ENCODE measurements around the gene ZNF282.
"Not testable (repeated sequence)": the region's sequence is repeated elsewhere in the genome, so short reads cannot be mapped to it uniquely, and the experiment has no call there.

The ZNF282 gene

DNA sequence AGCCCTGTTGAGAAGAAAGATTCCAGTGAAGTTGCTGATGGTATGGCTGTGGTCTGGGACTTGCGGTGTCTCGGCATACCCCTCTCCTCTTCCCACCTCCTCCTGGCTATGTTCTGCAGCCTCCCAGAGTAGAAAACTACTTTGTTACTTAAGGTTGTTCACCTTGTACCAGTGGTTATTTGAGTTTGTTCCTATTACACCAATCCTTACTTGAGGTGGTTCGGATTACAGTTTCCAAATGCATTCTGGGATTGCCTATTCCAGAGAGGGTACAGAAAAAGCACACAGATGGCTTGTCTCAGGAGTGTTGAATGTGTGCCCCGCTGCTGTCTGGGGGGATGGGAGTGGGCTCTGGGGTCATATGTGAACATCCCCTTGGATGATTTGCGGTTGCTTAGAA, 59.8 kb downstream of the ZNF282 start:
- DNase-seq (ENCODE audit: low spot score): no peak

DNA sequence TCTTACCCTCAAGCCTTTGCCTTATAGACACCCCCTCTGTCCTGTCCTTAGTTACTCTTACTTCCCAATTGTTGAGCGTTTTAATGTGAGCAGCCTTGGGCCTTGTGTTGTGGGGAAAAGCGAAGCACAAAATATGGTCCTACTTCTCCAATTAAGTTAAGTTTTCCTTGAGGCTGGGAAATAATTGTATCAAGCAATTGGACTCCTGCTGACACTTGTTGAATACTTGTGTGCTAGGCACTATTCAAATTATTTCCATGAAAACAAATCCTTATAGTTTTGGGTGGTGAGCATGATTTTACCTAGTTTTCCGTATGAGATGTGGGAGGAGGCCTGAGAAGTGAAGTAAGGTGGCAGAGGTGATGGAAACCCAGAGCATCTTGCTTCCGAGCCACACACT, 61.2 kb downstream of the ZNF282 start:
- DNase-seq (ENCODE audit: low spot score): no peak

DNA sequence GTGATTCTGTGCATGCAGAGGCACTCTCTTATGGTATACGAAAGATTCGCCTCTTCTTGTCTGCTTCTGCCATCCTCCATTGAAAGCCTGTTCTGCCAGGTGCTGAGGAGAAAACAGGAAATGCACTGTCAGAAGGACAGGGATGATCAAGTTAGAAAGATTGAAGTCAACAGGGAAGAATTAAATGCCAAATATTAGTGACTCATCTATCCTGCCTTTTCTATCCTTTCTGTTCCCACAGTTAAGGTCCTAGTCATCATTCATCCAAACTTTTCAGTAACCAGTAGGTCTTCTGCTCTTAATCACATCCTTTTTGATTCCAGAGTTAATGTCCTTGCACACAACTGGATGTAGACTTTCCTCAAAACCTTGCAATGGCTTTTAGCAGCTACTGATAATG, 61.8 kb downstream of the ZNF282 start:
- DNase-seq (ENCODE audit: low spot score): no peak

DNA sequence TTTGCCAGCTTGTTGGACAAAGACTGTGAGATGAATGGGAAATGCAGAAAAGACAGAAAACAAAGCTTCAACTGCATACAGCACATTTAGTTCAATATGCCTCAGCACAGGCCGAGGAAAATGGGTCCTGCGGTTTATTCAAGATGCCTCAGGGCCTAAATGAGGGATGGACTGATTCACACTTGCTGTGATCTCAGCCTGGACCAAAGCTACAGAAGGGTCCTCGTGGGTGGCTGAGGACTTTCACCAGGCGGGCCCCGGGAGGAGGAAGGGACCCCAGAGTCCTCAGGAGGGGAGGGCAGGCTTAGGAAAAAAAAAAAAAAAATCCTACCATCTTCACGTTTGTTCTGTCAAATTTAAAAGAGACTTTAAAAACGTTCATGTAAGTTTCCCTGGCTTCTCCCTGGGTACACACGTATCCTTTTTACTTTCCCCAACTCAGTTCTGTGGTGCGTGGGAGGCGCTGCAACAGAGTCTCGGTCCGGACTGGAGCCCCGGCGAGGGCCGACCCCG, 66.0 kb downstream of the ZNF282 start:
- DNase-seq (ENCODE audit: low spot score): no peak

DNA sequence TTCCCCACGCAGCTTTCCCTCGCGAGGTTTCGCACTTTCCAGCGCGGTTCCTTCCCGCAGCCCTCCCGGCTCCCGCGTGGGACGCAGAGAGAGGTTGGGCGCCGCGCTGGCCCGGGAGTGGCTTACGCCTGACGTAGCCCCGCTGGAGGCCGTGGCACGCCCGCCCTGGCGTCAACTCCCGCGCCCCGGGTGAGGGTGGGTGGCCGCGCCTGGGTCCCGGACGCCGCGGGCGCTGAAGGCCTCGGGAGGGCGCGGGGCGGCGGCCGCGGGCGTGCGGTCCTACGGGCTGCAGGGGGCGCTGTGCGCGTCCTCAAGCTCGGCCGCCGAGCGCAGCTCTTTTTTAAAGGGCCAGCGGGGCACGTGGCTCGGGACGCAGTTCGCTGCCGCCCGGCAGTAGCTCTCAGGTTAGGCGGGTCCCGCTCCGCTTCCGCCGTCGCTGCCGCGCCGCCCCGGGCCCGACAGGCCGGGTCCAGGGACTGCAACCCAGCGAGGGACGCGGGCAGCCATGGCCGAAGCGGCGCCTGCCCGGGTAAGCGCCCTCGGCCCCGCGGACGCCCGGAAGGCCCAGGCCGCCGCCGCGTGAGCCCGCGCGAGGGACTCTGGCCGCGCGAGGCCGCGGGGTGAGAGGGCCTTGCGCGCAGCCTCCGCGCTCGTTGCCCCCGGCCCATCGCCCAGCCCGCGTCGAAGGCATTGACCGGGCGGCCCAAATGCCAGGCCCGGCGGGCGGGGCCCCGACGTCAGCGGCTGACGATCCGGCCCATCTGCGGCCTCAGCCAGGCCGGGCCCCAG, 66.7 kb downstream of the ZNF282 start, which contains the start of gene ZNF783:
Gene ZNF783, plus strand, starts transcription at position 368 of the 789 bp plus-strand sequence. Its CDS starts 138 bp downstream, at position 506.
- DNase-seq (ENCODE audit: low spot score): peak; percentile 84

DNA sequence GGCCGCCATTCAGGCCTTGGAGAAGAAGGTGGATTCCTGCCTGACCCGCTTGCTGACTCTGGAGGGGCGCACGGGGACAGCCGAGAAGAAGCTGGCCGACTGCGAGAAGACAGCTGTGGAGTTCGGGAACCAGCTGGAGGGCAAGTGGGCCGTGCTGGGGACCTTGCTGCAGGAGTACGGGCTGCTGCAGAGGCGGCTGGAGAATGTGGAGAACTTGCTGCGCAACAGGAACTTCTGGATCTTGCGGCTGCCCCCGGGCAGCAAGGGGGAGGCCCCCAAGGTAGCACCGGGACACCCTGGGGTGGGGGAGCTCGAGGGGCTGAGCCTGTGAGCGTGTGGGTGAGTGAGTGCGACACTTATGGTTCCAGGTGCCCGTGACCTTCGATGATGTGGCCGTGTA, 71.1 kb downstream of the ZNF282 start:
- no peak for DNase-seq (ENCODE audit: low spot score)

DNA sequence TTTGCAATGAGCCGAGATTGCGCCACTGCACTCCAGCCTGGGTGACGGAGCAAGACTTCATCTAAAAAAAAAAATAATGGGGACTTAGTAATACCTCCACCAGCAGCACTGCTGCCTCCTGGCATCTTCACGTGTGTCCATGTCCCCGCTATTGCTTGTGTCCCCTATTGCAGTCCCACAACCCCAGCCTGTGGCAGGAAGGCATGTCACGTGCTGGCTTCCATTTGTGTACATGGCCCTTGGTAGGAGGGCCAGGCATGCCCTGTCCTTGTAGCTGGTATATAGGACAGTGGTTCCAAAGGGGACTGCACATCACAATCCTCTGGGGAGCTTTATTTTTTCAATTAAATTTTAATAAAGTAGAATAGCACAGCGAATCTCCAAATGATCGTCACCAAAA, 72.4 kb downstream of the ZNF282 start:
- no peak for DNase-seq (ENCODE audit: low spot score)

DNA sequence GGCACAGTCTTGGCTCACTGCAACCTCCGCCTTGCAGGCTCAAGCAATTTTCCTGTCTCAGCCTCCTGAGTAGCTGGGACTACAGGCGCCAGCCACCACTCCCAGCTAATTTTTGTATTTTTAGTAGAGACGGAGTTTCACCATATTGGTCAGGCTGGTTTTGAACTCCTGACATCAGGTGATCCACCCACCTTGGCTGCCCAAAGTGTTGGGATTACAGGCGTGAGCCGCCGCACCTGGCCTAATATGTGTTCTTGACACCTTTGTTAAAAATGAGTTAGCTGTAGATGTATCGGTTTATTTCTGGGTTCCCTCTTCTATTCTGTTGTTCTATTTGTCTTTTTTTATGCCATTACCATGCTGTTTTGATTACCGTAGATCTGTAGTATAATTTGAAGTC, 79.1 kb downstream of the ZNF282 start:
- DNase-seq (ENCODE audit: low spot score): not testable (repeated sequence)

Small RNA genes within 50 kb of the gene (small RNA-seq; reads per million reads assigned to genes)
- 0 to 0.03 reads per million in 2 experiments for gene AC004890.1
